22Rv1 (cell line): ENCODE measurements around the gene LIPA.

Experiments
- H3K27ac ChIP-seq: fragments of 450-650 bp; 2 replicates; pipeline ENCODE4 v1.5.1; 2017
- CTCF ChIP-seq: fragments of 450-650 bp; IDR thresholded peaks from 2 replicates; pipeline ENCODE4 v1.5.1; 2017; ENCODE audit warnings: mild to moderate bottlenecking
- ZFX ChIP-seq: fragments of 450-650 bp; IDR thresholded peaks from 2 replicates; pipeline ENCODE4 v1.6.1; 2017; ENCODE audit warnings: antibody characterized with exemption, borderline replicate concordance

The LIPA gene

GRCh38 chr10:89238956-89239644 lies 12.5 kb downstream of the LIPA start:
- no peak overlapping the region for H3K27ac ChIP-seq
- no peak for TF ChIP-seq ZFX
- TF ChIP-seq CTCF: no peak

GRCh38 chr10:89237849-89238248 lies 13.7 kb downstream of the LIPA start:
- H3K27ac ChIP-seq: no peak overlapping the region
- TF ChIP-seq ZFX (no peak), CTCF (no peak)

- no peak overlapping the region for H3K27ac ChIP-seq
- TF ChIP-seq ZFX (no peak), CTCF (no peak)
Measured at GRCh38 chr10:89236226-89236797, 15.3 kb downstream of the LIPA start.

- TF ChIP-seq CTCF: no peak
- TF ChIP-seq ZFX: no peak
- H3K27ac ChIP-seq: no peak overlapping the region
Measured at GRCh38 chr10:89235073-89235798, 16.3 kb downstream of the LIPA start.

GRCh38 chr10:89233033-89233432 lies 18.5 kb downstream of the LIPA start:
- no peak overlapping the region for H3K27ac ChIP-seq
- no peak for TF ChIP-seq ZFX
- no peak for TF ChIP-seq CTCF

GRCh38 chr10:89228962-89229361 lies 22.6 kb downstream of the LIPA start:
- no peak for TF ChIP-seq CTCF
- no peak for TF ChIP-seq ZFX

GRCh38 chr10:89228146-89228545 lies 23.4 kb downstream of the LIPA start:
- no peak overlapping the region for H3K27ac ChIP-seq
- TF ChIP-seq CTCF: no peak
- TF ChIP-seq ZFX: no peak

More at GRCh38 chr10:89228962-89229361, 22.6 kb downstream of the LIPA start:
- H3K27ac ChIP-seq: no peak overlapping the region
